ENCODE measurements around the gene ANKRD11. TPM values are rescaled to one million over a fixed set of nuclear protein-coding genes. Genes with fewer than 3 reads are reported as not detected.

ANKRD11 gene
- polyA plus RNA-seq, 3 donors, result 3.2 to 62.4 (median 5.4) TPM

DNA sequence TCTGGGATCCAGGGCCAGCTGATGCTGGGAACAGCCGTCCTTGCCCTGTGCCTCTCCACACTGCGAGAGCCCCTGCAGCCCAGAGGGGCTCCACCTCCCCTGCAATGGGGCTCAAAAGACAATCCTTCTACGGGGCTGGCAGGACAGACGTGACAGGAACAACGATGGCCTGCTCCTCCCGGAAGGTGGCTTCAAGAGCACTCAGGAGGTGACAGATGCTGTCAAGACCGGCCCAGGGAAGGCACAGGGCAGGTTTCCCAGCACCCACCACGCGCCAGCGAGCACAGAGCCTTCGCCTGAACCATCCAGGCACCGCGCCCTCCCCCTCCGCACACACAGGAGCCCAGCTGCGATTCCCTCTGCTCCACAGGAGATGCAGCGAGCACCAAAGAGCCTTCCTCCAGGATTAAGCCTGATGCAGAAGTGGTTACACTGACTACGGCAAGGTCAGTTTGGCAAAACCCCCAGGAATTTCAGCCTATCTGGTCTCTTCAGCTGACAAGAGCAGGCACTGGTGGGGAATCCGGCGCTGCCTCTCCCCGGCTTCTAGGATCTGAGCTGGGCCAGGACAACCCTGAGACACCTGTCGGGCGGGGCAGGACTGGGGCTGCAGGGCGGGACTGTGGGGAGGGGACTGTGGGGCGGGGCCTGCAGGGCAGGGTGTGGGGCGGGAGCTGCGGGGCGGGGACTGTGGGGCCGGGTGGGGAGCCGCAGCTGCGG is 169.4 kb downstream of the ANKRD11 start:
- H4K20me1 ChIP-seq (ENCODE audit: insufficient read depth, low read length), result peaks cover 100% of the 10 kb centered on the region
- no peaks in the 10 kb centered on the region for H3K9me3 Mint-ChIP-seq
- peaks cover 54 to 65% of the 10 kb centered on the region in 2 donors for H3K4me1 ChIP-seq (ENCODE audit: control insufficient read depth in 1 of 2, insufficient read depth in 2 of 2, low read length in 2 of 2)
- intact Hi-C loops (cut with micrococcal nuclease), result no loop called here
- H3K27me3 ChIP-seq (ENCODE audit: control insufficient read depth in 2 of 2, insufficient read depth in 2 of 2, low read length in 2 of 2), result no peaks in the 10 kb centered on the region
- TF ChIP-seq, protein P1, sequence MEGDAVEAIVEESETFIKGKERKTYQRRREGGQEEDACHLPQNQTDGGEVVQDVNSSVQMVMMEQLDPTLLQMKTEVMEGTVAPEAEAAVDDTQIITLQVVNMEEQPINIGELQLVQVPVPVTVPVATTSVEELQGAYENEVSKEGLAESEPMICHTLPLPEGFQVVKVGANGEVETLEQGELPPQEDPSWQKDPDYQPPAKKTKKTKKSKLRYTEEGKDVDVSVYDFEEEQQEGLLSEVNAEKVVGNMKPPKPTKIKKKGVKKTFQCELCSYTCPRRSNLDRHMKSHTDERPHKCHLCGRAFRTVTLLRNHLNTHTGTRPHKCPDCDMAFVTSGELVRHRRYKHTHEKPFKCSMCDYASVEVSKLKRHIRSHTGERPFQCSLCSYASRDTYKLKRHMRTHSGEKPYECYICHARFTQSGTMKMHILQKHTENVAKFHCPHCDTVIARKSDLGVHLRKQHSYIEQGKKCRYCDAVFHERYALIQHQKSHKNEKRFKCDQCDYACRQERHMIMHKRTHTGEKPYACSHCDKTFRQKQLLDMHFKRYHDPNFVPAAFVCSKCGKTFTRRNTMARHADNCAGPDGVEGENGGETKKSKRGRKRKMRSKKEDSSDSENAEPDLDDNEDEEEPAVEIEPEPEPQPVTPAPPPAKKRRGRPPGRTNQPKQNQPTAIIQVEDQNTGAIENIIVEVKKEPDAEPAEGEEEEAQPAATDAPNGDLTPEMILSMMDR (IDR thresholded peaks at IDR 0.05), result no peak
- DNase-seq, result no peak
- 88% methylated on average over 26 of the region's 30 CpGs for WGBS (ENCODE audit: insufficient coverage)
- no peak overlapping the region for H3K4me3 Mint-ChIP-seq
- H3K9me3 ChIP-seq (replicated peaks in 1 of 2; ENCODE audit: control insufficient read depth in 1 of 2, insufficient read depth in 1 of 2, low read length in 2 of 2), result no peaks in the 10 kb centered on the region
- H3K27ac Mint-ChIP-seq, result peak overlapping the region in 1 of 7 donors; percentile 50
- peaks cover 0 to 2% (median 0%) of the 10 kb centered on the region in 3 donors for H3K27me3 Mint-ChIP-seq (ENCODE audit: low read depth in 3 of 3)
- no peak overlapping the region for H3K4me2 ChIP-seq (replicated peaks; ENCODE audit: extremely low read depth, low read length, poor library complexity, severe bottlenecking)
- H3K36me3 ChIP-seq (replicated peaks in 1 of 2; ENCODE audit: control insufficient read depth in 1 of 2, insufficient read depth in 2 of 2, low read length in 2 of 2), result peaks cover 6 to 16% of the 10 kb centered on the region in 2 donors
- H3K4me3 ChIP-seq (replicated peaks in 1 of 3; ENCODE audit: low read depth in 2 of 3, low read length in 3 of 3), result no peak overlapping the region
- H3K27ac ChIP-seq (ENCODE audit: low read depth in 1 of 2, low read length in 2 of 2), result peak overlapping the region in 1 of 2 donors; percentile 23
- no peak overlapping the region for H3K9ac ChIP-seq (ENCODE audit: insufficient read depth, low read length, poor library complexity, severe bottlenecking)
- H3K79me2 ChIP-seq (ENCODE audit: insufficient read depth, low read length), result peaks cover 99% of the 10 kb centered on the region
- H3K36me3 Mint-ChIP-seq, result peaks cover 22 to 43% of the 10 kb centered on the region in 2 donors
- H2AFZ ChIP-seq (ENCODE audit: insufficient read depth, low read depth, low read length, poor library complexity, severe bottlenecking), result no peak overlapping the region
- H3K4me1 Mint-ChIP-seq, result peaks cover 81% of the 10 kb centered on the region

- peaks cover 77% of the 10 kb centered on the region for H3K4me1 Mint-ChIP-seq
- peaks cover 0 to 3% (median 2%) of the 10 kb centered on the region in 3 donors for H3K27me3 Mint-ChIP-seq (ENCODE audit: low read depth in 3 of 3)
Observed at GRCh38 chr16:89319886-89320781, 170.2 kb downstream of the ANKRD11 start.

More at GRCh38 chr16:89319886-89320781, 170.2 kb downstream of the ANKRD11 start:
- H3K27ac Mint-ChIP-seq, result peak overlapping the region in 6 of 7 donors; percentile 26 to 64 (median 48)
- no peaks in the 10 kb centered on the region for H3K9me3 Mint-ChIP-seq
- peak; percentile 11 to 67 (median 43) for DNase-seq
- Histone ChIP-seq H3K9ac (ENCODE audit: insufficient read depth, low read length, poor library complexity, severe bottlenecking) (no peak overlapping the region), H3K27ac (ENCODE audit: low read depth in 1 of 2, low read length in 2 of 2) (peak overlapping the region in 1 of 2 donors; percentile 23), H3K27me3 (ENCODE audit: control insufficient read depth in 2 of 2, insufficient read depth in 2 of 2, low read length in 2 of 2) (no peaks in the 10 kb centered on the region), H3K36me3 (replicated peaks in 1 of 2; ENCODE audit: control insufficient read depth in 1 of 2, insufficient read depth in 2 of 2, low read length in 2 of 2) (peaks cover 12 to 23% of the 10 kb centered on the region in 2 donors), H3K4me3 (replicated peaks in 1 of 3; ENCODE audit: low read depth in 2 of 3, low read length in 3 of 3) (no peak overlapping the region), H3K4me2 (replicated peaks; ENCODE audit: extremely low read depth, low read length, poor library complexity, severe bottlenecking) (no peak overlapping the region), H3K9me3 (replicated peaks in 1 of 2; ENCODE audit: control insufficient read depth in 1 of 2, insufficient read depth in 1 of 2, low read length in 2 of 2) (no peaks in the 10 kb centered on the region), H3K79me2 (ENCODE audit: insufficient read depth, low read length) (peaks cover 99% of the 10 kb centered on the region), H3K4me1 (ENCODE audit: control insufficient read depth in 1 of 2, insufficient read depth in 2 of 2, low read length in 2 of 2) (peaks cover 46 to 62% of the 10 kb centered on the region in 2 donors), H4K20me1 (ENCODE audit: insufficient read depth, low read length) (peaks cover 100% of the 10 kb centered on the region), H2AFZ (ENCODE audit: insufficient read depth, low read depth, low read length, poor library complexity, severe bottlenecking) (no peak overlapping the region)
- peaks cover 29 to 51% of the 10 kb centered on the region in 2 donors for H3K36me3 Mint-ChIP-seq
- TF ChIP-seq, protein P1 (IDR thresholded peaks at IDR 0.05), result no peak
- H3K4me3 Mint-ChIP-seq, result peak overlapping the region in 1 of 2 donors; percentile 49
- intact Hi-C loops (cut with micrococcal nuclease), result no loop called here
- 29% methylated on average over 30 of the region's 32 CpGs for WGBS (ENCODE audit: insufficient coverage)

All from CD14-positive monocyte (primary cell).